Glomerular endothelial cell (primary cell): ENCODE data around the gene CHST13. TPM values are rescaled to one million over a fixed set of nuclear protein-coding genes. Genes with fewer than 3 reads are reported as not detected.

ENCODE experiments used
- DNase-seq: peaks from one replicate; pipeline ENCODE4 v3.0.0-alpha.2; 2011; ENCODE audit warnings: low read depth, low spot score; ENCODE audit errors: extremely low read depth
- total RNA-seq: library from RNA; depleted of rRNA; stranded (reverse); fragments of >200 nt; gene quantifications from 2 replicates; pipeline ENCODE4 v1.2.3, GENCODE V29; 2015

CHST13 gene
- total RNA-seq, 1 donor from 2014 or later: not detected

- DNase-seq: no peak
Measured at GRCh38 chr3:126539558-126540250, 15.7 kb downstream of the CHST13 start.

- peak; percentile 34 for DNase-seq
Measured at GRCh38 chr3:126540342-126540849, 16.4 kb downstream of the CHST13 start.

GRCh38 chr3:126540951-126541627 lies 17.1 kb downstream of the CHST13 start:
- no peak for DNase-seq

DNA sequence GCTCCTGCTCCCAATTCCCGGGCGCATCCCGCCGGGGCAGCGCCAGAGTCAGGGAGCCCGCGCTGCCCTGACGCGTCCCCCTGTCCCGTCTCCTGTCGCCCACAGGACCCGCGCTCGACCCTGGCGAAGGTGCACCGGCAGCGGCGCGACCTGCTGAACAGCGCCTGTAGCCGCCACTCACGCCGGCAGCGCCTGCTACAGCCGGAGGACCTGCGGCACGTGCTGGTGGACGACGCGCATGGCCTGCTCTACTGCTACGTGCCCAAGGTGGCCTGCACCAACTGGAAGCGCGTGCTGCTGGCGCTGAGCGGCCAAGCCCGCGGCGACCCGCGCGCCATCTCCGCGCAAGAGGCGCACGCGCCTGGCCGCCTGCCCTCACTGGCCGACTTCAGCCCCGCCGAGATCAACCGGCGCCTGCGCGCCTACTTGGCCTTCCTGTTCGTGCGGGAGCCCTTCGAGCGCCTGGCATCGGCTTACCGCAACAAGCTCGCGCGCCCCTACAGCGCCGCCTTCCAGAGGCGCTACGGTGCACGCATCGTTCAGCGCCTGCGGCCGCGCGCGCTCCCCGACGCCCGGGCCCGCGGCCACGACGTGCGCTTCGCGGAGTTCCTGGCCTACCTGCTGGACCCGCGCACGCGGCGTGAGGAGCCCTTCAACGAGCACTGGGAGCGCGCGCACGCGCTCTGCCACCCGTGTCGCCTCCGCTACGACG lies 17.8 kb downstream of the CHST13 start:
- DNase-seq: no peak

DNA sequence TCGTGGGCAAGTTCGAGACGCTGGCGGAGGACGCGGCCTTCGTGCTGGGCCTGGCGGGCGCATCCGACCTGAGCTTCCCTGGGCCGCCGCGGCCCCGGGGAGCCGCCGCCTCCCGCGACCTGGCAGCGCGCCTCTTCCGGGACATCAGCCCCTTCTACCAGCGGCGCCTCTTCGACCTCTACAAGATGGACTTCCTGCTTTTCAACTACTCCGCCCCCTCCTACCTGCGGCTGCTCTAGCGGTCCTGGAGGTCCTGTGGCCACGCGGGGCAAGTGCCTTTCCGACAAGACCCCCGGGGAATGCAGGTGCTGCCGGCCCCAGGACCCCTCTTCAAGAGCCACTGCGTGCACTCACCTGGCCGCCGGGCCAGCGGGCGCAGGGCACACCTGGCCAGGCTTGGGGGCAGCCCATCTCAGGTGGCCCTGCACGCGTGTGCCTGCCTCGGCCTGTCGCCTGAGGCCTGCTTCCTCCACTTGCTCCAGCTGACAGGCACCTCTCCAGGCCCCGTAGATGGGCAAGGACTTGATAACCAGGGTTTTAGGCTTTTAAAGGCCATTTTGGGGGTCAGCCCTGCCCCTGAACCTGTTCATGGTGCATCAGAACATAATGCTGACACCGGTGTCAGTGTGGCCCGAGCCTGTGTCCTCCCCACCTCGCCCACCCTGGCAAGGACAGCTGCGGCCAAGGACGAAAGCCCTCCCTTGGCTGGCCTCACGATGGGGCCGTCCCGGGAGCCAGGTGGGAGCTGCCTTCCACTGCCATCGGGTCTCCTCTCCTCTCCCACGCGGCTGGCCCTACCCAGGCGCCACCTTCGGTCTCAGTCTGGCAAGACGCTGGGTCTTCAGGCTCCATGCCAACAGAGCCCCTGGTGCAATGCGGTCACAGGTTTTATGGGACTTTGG lies 18.6 kb downstream of the CHST13 start:
- DNase-seq: no peak

GRCh38 chr3:126543457-126544061 lies 19.6 kb downstream of the CHST13 start:
- no peak for DNase-seq

GRCh38 chr3:126544596-126545281 lies 20.8 kb downstream of the CHST13 start:
- DNase-seq: no peak

- no peak for DNase-seq
Measured at GRCh38 chr3:126545544-126545943, 21.6 kb downstream of the CHST13 start.

DNA sequence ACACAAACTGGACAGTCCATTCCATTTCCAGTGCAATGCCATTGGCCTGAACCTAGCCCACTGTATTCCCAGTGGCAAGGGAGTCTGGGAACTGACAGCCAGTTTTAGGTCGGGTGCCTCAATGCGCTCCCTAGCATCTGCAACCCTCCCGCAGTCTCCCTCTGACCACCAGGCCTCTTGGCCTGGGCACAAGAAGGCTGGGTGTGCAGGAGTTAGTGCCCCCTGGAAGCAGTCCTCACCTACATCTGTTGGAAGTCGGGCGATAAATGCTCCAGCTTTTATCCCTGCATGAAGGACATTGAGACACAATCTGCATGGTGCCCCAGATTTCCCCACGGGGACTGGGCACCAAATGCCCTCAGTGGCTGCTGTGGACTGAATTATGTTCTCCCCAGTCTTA lies 22.1 kb downstream of the CHST13 start:
- DNase-seq: no peak

DNA sequence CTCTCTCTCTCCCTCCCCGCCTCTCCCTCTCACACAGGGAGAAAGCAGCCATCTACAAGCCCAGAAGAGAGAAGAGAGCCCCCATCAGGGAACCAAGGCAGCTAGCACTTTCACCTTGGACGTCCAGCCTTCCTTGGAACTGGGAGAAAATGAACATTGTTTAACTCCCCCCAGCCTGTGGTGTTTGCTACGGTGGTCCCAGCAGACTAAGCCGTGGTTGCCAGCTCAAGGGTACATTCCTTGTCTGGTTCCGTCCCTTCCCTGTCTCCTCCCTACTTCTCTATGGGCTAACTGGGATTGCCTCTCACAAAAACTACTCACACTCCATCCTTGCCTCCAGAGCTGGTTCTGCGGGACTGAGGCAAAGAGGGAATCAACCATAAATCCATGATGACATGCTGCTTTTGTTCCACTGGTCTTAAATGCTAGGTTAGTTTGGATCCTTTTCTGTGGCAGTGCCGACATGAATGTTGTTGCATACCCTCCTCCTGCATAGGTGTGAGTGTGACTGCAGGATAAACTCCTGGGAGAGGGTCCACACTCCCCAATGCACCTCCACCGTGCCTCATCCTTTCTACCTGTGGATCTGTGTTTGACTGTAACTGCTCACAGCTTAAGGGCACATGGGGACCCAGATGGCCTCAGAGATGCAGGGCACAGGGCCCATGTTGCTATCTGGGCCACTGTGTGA lies 22.7 kb downstream of the CHST13 start:
- no peak for DNase-seq

- DNase-seq: no peak
Measured at GRCh38 chr3:126547721-126548120, 23.8 kb downstream of the CHST13 start.

- no peak for DNase-seq
Measured at GRCh38 chr3:126548556-126549466, 24.9 kb downstream of the CHST13 start.

DNA sequence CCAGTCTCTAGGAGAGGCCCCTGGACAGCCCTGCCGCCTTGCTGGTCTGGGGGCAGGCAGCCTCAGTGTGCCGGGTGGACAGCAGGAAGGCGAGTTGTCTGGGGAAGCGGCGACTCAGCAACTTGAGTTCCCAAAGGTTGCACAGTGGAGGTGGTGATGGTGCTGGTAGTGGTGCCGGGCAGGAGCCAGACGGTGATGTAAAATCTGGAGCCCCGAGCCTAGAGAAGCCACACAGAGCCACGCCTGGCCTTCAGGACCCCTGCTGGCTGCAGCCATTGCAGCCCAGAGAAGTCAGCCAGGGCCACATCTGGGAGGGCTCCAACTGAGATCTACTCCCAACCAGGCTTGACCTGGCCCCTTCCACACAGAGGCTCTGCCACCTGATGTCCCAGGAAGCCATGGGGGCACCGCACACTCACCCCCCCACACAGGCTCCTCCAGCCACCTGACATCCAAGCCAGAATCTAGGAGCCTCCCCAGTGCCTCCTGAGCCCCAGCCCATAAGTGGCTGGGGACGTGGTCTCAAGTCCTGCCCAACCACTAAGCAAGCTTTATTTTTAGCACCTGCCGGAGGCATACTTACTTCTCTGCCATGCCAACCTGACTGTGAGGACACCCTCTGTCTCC lies 26.0 kb downstream of the CHST13 start:
- DNase-seq: no peak

DNA sequence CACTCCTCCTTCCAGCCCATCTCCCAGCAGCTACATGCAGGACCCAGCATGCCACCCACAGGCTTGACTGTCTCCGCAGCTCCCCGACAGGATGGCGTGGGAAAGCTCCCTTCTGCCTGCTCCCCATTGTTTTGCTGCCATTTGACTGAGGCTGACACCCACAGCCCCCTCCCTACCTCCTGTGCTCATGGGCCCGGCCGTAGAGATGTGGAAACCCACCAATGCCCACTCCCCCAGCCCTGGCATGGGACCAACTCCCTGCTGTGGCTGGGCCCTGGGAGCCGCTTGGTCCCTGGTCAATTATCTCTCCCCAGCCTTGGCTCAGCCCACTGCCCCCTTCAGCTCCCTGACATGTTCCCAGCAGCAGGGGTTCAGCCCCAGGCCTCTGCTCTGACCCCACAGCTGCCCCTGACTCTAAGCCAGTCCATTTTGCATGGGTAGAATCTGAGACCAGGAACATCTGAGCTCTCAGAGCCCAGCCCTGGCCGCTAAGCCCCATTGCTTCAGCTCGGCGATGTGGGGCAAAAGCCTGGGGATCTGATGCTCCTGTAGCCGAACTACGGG lies 26.6 kb downstream of the CHST13 start:
- no peak for DNase-seq

- DNase-seq: no peak
Measured at GRCh38 chr3:126551121-126551838, 27.3 kb downstream of the CHST13 start.

DNA sequence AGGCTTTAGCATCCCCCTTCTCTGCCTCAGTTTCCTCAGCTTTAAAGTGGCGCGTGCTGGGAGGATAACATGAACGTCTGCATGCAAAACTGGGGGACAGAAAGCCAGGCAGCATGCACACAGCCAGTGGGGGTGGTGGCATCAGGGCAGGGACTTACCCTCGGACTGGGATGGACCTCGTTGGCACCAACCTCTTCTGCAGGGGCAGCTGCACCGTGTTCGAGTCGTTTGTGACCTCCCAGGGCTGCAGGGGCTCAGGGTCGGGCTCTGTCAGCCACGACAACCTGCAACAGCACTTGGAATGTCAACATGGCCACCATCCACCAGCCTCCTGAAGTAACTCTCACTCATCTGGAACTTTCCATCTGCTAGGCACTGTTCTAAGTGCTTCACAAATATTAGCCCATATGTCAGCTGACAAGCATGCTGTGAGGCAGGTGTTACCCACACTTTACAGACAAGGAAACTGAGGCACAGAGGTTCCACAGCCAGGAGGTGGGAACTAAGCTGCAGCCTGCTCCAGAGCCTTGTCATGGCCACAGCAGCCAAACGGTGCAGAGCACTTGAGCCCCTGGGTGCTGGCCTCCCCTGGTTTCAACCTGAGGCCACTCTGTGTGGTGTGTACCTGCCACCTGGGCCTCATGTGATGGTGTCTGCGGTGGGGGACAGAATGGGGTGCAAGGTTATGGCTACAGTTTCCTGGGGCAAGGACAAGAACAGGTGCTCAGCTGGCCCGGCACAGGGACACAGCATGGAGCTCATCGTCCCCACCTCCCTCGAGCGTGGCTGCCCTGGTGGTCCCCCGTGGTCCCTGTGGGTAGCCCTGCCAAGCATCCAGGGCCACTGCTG lies 28.1 kb downstream of the CHST13 start:
- no peak for DNase-seq
